ENCODE data around the gene NAA35.

GRCh38 chr9:85892401-85892800, 48.5 kb upstream of the NAA35 start:
- TF ChIP-seq CTCF (IDR thresholded peaks at IDR 0.05) (no peak), POLR2A (IDR thresholded peaks at IDR 0.05) (no peak)
